Dedifferentiated amniotic fluid mesenchymal stem cell (primary cell): ENCODE measurements around the gene SHBG.
"Not testable (repeated sequence)": the region's sequence is repeated elsewhere in the genome, so short reads cannot be mapped to it uniquely, and the experiment has no call there.

Source experiments
- DNase-seq: peaks from one replicate; pipeline ENCODE4 v3.0.0-alpha.2; 2016; ENCODE audit errors: extremely low spot score

The SHBG gene

DNA sequence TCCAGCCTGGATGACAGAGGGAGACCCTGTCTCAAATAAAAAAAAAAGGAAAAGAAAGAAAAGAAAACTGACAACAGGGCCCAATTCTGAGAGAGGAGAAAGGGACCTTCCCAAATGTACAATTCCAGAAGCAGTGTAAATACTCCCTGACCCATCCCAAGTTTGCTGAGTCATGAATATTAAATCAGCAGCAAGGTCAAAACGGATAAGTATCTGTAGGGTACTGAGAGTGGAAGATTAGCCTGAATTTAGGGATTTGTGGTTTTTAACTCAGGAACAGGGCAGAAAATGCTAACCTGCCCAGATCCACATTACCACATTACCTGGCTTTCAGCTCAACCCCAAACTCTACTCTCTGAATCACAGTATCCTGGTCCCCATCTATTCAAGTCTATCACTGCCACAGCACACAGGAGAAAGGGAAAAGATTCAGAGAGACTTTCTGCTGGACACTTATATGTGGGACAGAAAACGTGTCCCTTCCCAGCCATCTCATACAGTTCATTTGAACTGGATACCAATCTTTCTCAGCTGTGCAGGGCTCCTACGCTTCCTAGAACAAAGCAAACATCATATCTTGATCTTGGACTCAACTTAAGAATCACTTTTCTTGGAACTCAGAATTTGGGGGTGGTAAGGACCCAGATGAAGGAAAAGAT, 18.2 kb upstream of the SHBG start:
- peak; percentile 14 for DNase-seq

- DNase-seq = peak; percentile 31
Observed at GRCh38 chr17:7612294-7612640, 17.7 kb upstream of the SHBG start.

DNA sequence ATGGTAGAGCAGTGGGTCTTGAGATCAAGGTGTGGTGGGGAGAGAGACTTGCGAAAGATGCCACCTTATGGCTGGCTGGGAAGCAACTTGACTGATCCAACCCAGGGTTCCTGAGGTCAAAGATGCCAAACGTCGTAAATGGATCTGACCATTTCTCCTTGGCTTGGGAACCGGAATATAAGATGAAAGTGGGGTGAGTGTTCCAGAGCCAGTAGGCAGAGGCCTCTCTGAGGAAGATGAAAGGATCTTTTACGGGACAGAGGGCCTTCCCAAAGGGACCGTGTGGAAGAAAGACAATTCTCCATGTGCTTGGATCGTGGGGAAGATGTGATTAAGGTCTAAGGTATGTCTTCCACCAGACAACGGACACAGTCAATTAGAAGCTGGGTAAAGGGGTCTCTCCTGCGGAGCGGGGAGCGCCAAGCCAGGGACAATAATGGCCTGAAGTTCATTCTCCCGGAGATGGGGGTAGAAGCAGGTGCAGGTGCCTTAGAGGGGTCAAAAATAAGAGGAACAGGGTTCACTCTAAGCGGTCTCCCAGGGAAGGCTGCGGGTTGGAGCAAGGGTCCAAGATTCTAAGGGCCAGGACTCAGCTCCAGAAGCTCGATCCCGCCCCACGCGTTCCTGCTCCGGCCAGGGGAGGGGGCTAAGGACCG, 16.0 kb upstream of the SHBG start:
- DNase-seq = no peak

DNA sequence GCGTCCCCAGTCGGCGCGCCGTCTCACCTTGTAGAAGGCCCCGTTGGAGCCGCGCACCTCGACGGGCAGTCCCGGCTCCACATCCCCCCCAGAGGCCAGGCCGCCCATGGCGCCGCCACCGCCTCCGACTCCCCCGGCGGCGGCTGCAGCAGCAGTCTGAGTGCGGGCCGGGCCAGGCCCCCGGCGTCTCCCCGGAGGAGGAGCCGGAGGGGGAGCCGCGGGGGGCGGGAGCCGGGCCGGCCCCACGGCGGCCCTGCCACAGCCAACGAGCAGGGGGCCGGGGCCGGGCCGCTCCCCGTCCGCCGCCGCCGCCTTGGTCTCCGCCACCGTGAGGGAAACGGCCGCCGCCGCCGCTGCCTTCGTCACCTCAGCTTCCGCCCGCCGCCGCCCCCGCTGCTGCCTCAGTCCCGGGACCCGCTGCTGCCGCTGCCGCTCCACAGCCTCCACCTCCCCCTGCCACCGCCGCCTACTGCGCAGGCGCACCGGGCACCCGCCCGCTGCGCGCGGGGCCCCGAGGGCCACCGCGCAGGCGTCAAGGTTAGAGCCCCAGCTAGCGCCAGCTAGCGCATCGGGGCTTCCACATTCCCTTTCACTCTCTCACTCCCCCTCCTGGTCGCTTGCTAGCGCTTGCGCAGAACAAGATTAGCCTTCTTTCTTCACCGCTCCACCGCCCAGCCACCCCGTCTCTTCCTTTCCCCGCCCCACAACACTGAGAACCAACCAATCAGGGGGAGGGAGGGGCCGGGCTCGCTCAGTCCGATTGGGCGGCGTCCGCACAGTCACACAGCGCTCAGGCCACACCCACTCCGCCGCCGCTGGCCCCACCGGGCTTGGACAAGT, 15.3 kb upstream of the SHBG start, which contains the start of gene FXR2:
Gene FXR2, minus strand, starts transcription at position 473 of the 840 bp plus-strand sequence. Its CDS starts 365 bp downstream, at position 108.
- peak; percentile 100 for DNase-seq

- DNase-seq = no peak
Observed at GRCh38 chr17:7615265-7615747, 14.6 kb upstream of the SHBG start.

GRCh38 chr17:7618608-7619007, 11.3 kb upstream of the SHBG start:
- no peak for DNase-seq

DNA sequence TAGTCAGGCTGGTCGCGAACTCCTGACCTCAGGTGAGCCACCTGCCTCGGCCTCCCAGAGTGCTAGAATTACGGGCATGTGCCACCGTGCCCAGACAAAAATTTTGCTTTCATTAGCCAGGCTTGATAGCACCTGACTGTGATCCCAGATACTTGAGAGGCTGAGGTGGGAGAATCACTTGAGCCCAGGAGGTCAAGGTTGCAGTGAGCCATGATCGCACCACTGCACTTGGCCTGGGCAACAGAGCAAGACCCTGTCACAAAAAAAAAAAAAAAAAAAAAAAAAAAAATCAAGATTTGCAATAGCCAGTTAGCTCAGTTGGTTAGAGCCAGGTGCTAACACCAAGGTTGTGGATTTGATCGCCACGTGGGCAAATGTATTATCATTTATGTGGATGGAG, 9.1 kb upstream of the SHBG start:
- DNase-seq = no peak

DNA sequence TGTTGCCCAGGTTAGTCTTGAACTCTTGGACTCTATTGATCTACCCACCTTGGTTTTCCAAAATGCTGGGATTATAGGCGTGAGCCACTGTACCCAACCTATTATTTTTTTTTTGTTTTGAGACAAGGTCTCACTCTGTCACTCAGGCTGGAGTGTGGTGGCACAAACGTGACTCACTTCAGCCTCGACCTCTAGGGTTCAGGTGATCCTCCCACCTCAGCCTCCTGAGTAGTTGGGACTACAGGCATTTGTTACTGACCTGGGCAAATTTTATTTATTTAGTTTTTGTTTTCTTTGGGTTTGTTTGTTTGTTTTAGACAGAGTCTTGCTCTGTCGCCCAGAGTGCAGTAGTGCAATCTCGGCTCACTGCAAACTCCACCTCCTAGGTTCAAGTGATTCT, 6.3 kb upstream of the SHBG start:
- no peak for DNase-seq

GRCh38 chr17:7625749-7626148, 4.2 kb upstream of the SHBG start:
- DNase-seq = not testable (repeated sequence)

DNA sequence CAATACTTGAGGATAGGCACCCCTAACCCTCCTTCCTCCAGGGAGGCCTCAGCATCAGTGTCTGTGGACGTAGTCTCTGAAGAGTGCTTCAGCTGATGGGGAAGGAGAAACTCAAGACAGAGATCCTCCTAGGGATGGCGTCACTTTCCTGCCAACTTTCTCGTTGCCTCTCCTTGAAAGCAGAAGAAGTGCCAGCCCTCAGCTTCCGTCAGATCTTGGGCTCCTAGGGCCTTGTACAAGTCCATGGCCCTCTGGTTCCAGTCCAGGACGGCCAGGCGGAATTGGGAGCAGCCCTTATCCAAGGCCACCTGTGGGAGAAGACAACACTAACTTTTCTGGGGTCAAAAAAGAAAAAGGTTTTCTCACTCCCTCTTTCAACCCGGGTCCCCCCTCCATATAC, 3.6 kb upstream of the SHBG start:
- DNase-seq = no peak

GRCh38 chr17:7626956-7627249, 3.0 kb upstream of the SHBG start:
- no peak for DNase-seq

DNA sequence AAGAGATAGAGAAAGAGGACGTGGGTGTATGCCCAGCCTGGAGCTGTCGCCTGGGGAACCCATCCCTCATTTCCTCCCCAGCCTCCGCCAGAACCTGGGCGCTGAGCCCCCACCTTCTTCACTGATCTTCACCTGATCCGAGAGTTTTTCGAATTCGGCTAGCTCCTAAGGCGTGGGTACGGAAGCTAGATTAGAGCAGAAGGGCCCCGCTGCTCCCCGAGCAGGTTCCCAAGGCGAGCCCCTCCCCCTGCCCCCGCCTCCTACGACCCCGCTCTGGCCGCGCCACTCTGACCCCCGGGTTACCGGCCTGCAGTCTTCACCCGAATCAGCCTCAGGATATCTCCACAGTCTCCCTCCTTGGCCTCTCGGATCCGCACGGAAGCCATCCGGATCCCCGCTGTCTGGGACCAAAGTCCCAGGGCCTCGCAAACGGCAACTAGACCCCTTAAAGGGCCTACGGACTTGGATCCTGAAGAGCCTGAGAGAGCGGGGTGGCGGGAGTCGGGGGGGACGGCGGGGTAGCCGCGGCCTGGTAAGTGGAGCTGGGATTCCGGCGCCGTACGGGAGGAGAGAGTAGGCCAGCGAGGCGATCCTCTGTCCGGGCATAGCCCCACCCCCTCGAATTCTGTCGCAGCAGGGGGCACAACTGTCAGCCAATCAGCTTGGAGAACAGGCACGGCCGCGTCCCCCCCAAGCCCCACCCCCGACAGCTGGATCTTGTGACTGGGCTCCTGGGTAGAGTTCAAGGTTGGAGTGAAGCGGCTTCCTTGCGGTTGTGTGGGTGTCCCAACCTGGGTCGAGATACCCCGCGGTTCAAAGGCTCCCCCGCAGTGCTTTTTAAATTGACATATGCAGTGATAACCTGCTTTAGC, 2.4 kb upstream of the SHBG start, which contains the start of gene SAT2:
Gene SAT2, minus strand, starts transcription at position 572 of the 872 bp plus-strand sequence. Its CDS starts 186 bp downstream, at position 386.
- peak; percentile 94 for DNase-seq

GRCh38 chr17:7631398-7632380, 1.8 kb downstream of the SHBG start:
- no peak for DNase-seq

GRCh38 chr17:7632492-7632894, 2.6 kb downstream of the SHBG start:
- no peak for DNase-seq

GRCh38 chr17:7633093-7633492, 3.2 kb downstream of the SHBG start:
- no peak for DNase-seq

DNA sequence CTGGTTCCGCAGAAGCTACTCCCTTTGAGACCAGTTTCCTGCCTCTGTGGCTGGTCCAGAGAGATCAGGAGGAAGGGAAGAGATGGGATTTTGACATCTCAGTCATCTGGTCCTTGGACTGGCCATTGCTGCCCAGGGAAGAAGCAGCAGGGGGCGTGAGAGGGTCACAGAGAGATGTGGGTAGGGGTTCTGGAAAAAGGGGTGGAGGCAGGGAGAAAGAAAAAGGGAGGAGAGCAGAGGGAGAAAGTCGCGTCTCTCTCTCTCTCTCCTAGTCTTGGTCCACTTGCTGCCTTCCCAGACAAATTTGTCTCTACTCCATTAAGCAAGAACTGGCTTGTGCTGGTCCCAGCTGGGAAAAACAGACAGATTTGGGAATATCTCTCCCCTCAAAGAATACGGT, 4.4 kb downstream of the SHBG start:
- no peak for DNase-seq

DNA sequence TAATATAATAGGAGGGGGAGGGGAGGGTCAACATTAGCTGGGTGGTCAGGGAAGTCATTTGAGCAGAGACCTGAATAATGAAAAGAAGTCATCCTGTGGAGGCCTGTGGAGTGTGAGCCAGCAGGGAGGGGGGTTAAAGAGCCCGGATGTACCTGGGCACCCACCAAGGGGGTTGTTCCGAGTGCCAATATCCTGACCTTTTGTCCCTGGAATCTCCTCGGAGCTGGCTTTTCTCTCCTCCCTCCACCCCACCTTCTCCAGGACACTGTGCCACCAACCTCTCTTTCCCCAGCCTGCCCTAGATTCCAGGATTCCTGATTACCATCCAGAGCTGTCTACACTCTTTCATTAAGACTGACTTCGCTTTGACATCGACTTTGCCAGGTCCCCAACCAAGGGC, 6.2 kb downstream of the SHBG start:
- no peak for DNase-seq

GRCh38 chr17:7640783-7641182, 10.8 kb downstream of the SHBG start:
- no peak for DNase-seq

DNA sequence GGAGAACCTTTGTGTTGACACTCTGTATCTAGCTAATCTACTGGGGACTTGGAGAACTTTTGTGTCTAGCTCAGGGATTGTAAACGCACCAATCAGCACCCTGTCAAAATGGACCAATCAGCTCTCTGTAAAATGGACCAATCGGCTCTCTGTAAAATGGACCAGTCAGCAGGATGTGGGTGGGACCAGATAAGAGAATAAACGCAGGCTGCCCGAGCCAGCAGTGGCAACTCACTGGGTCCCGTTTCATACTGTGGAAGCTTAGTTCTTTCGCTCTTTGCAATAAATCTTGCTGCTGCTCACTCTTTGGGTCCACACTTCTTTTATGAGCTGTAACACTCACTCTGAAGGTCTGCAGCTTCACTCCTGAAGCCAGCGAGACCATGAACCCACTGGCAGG, 11.7 kb downstream of the SHBG start:
- not testable (repeated sequence) for DNase-seq

- no peak for DNase-seq
Observed at GRCh38 chr17:7644775-7645174, 14.8 kb downstream of the SHBG start.

DNA sequence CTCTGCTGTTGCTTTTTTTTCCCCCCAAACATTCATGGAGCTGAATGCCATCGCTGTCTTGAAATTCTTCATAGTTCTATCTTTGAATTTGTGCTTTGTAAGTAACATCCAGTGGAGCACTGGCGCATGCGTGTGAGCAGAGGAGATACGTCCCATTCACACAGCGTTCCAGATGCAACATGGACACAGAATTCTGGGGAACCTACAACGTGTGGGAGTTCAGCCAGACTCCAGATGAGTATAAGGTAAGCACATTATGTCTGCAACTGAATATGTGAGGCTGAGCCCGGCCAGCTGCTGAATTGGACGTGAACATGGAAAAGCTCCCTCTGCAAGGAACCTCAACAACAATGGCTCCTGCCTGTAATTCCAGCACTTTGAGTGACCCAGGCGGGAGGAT, 16.5 kb downstream of the SHBG start:
- DNase-seq = no peak
